NOMO-1 (cell line): ENCODE data around the gene PC.

Experiments
- DNase-seq, 2 experiments: peaks; one replicate each; lab custom pipeline; 2025; ENCODE audit not compliant: unreplicated experiment in 2 of 2; lab: John Stamatoyannopoulos, UW

PC gene

GRCh38 chr11:66958956-66959274 lies 732 bp upstream of the PC start:
- no peak for DNase-seq

- DNase-seq = no peak
Measured at GRCh38 chr11:66957971-66958231, 282 bp downstream of the PC start.

GRCh38 chr11:66956689-66957290 lies 1.4 kb downstream of the PC start:
- peak; percentile 28 to 46 for DNase-seq

GRCh38 chr11:66953081-66953833 lies 4.9 kb downstream of the PC start:
- no peak for DNase-seq

GRCh38 chr11:66951927-66952337 lies 6.3 kb downstream of the PC start:
- no peak for DNase-seq

- no peak for DNase-seq
Measured at GRCh38 chr11:66951135-66951534, 7.0 kb downstream of the PC start.

- DNase-seq = no peak
Measured at GRCh38 chr11:66950112-66950535, 8.1 kb downstream of the PC start.

- peak in 1 of 2 experiments; percentile 10 for DNase-seq
Measured at GRCh38 chr11:66938582-66939135, 19.5 kb downstream of the PC start.

- no peak for DNase-seq
Measured at GRCh38 chr11:66937193-66937733, 20.9 kb downstream of the PC start.

GRCh38 chr11:66936311-66936711 lies 21.9 kb downstream of the PC start:
- no peak for DNase-seq

GRCh38 chr11:66934950-66935779 lies 23.0 kb downstream of the PC start:
- peak in 1 of 2 experiments; percentile 16 for DNase-seq

GRCh38 chr11:66933531-66933930 lies 24.7 kb downstream of the PC start:
- DNase-seq = no peak

- no peak for DNase-seq
Measured at GRCh38 chr11:66932543-66932942, 25.6 kb downstream of the PC start.

GRCh38 chr11:66929753-66930152 lies 28.4 kb downstream of the PC start:
- no peak for DNase-seq

- DNase-seq = no peak
Measured at GRCh38 chr11:66924272-66924671, 33.9 kb downstream of the PC start.

GRCh38 chr11:66922551-66922950 lies 35.6 kb downstream of the PC start:
- DNase-seq = peak in 1 of 2 experiments; percentile 40

- peak; percentile 54 to 80 for DNase-seq
Measured at GRCh38 chr11:66920978-66921784, 37.0 kb downstream of the PC start.

GRCh38 chr11:66919923-66920322 lies 38.3 kb downstream of the PC start:
- DNase-seq = no peak

- no peak for DNase-seq
Measured at GRCh38 chr11:66918741-66919140, 39.4 kb downstream of the PC start.

GRCh38 chr11:66915866-66916265 lies 42.3 kb downstream of the PC start:
- DNase-seq = no peak
